Mammary epithelial cell (primary cell): Measurements from ENCODE around the gene DNAJC10.

Experiments
- CTCF ChIP-seq, 2 donors: IDR thresholded peaks in 1 of 2; conservative IDR thresholded peaks in 1 of 2; 2 replicates each; pipeline ENCODE4 v1.5.1; 2011 to 2012; ENCODE audit warnings: inconsistent platforms in 2 of 2, low read length in 2 of 2, mild to moderate bottlenecking in 2 of 2, control low read depth in 1 of 2, low read depth in 1 of 2; ENCODE audit not compliant: insufficient read depth in 1 of 2; ENCODE audit errors: extremely low read depth in 1 of 2
- EZH2 ChIP-seq: IDR thresholded peaks from 2 replicates; pipeline ENCODE4 v1.6.1; 2012; ENCODE audit warnings: low read length, inconsistent platforms, borderline replicate concordance

GRCh38 chr2:182816866-182817265 lies 100.8 kb downstream of the DNAJC10 start:
- no peak for TF ChIP-seq EZH2
- TF ChIP-seq CTCF (conservative IDR thresholded peaks at IDR 0.05 in 1 of 2, IDR thresholded peaks at IDR 0.05 in 1 of 2; ENCODE audit: extremely low read depth in 1 of 2, insufficient read depth in 1 of 2, low read depth in 1 of 2, low read length in 2 of 2), result no peak
